Fibroblast of the conjunctiva (primary cell): Measurements from ENCODE around the gene SLC6A15.

Experiments
- DNase-seq: peaks from one replicate; pipeline ENCODE4 v3.0.0-alpha.2; 2010; ENCODE audit warnings: low read depth

Gene SLC6A15

GRCh38 chr12:84912198-84913128 lies at the start of gene SLC6A15:
Gene SLC6A15 (minus strand): TSS chr12:84912799. CDS start chr12:84892120, 20,679 bp downstream.
- peak; percentile 89 for DNase-seq

GRCh38 chr12:84960918-84961317 lies 48.3 kb upstream of the SLC6A15 start:
- no peak for DNase-seq

- no peak for DNase-seq
Measured at GRCh38 chr12:84955298-84955697, 42.7 kb upstream of the SLC6A15 start.

GRCh38 chr12:84954415-84954814 lies 41.8 kb upstream of the SLC6A15 start:
- DNase-seq, result no peak

GRCh38 chr12:84950971-84951546 lies 38.5 kb upstream of the SLC6A15 start:
- no peak for DNase-seq

GRCh38 chr12:84946753-84947152 lies 34.2 kb upstream of the SLC6A15 start:
- DNase-seq, result no peak

- no peak for DNase-seq
Measured at GRCh38 chr12:84937415-84937814, 24.8 kb upstream of the SLC6A15 start.

GRCh38 chr12:84929501-84929900 lies 16.9 kb upstream of the SLC6A15 start:
- DNase-seq, result no peak

GRCh38 chr12:84924981-84925380 lies 12.4 kb upstream of the SLC6A15 start:
- peak; percentile 78 for DNase-seq

- peak; percentile 35 for DNase-seq
Measured at GRCh38 chr12:84922693-84923092, 10.1 kb upstream of the SLC6A15 start.

- DNase-seq, result no peak
Measured at GRCh38 chr12:84920331-84920730, 7.7 kb upstream of the SLC6A15 start.

- DNase-seq, result no peak
Measured at GRCh38 chr12:84919271-84919670, 6.7 kb upstream of the SLC6A15 start.

GRCh38 chr12:84913129-84913515 lies 523 bp upstream of the SLC6A15 start:
- peak; percentile 30 for DNase-seq

GRCh38 chr12:84911271-84912197 lies 1.1 kb downstream of the SLC6A15 start:
- DNase-seq, result peak; percentile 84

- DNase-seq, result peak; percentile 23
Measured at GRCh38 chr12:84910549-84911241, 1.9 kb downstream of the SLC6A15 start.

- DNase-seq, result no peak
Measured at GRCh38 chr12:84904051-84904450, 8.5 kb downstream of the SLC6A15 start.

GRCh38 chr12:84891106-84891838 lies 21.3 kb downstream of the SLC6A15 start:
- DNase-seq, result peak; percentile 36

- DNase-seq, result no peak
Measured at GRCh38 chr12:84889818-84890217, 22.8 kb downstream of the SLC6A15 start.

GRCh38 chr12:84888861-84889260 lies 23.7 kb downstream of the SLC6A15 start:
- DNase-seq, result no peak

- no peak for DNase-seq
Measured at GRCh38 chr12:84877340-84877739, 35.3 kb downstream of the SLC6A15 start.

GRCh38 chr12:84875241-84875640 lies 37.4 kb downstream of the SLC6A15 start:
- no peak for DNase-seq
